Stimulated activated CD4-positive, alpha-beta T cell treated with anti-CD3 and anti-CD28 coated beads, Interleukin-15, amount 100 ng/mL, for 1 hour (primary cell): Measurements from ENCODE around the gene RYR3.

Experiments
- DNase-seq, 2 donors: peaks; one replicate each; pipeline ENCODE4 v3.0.0-alpha.2; 2020; ENCODE audit warnings: low read depth in 1 of 2, low spot score in 1 of 2

RYR3 gene

GRCh38 chr15:33310481-33311311, at the start of gene RYR3:
Gene RYR3 (plus strand): TSS chr15:33310967. CDS start chr15:33311046, 79 bp downstream.
- no peak for DNase-seq

DNA sequence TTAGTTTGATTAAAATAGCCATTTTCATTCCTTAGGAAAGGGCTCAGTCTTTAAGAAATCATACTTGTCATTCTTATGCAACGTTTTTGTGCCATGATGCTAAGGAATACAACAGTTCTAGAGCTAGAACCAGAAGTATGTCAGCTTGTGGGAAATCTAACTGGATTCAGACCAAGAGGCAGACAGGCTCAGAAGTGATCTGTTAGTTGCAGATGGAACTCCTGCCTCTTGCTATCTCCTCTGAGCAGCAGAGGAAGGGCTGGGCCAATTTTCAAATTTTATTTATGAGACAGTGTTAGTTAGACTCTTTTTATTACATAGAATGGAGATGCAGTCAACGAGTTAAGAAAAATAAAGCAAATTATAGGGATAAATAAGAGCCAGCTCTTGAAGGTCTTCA, 48.5 kb upstream of the RYR3 start:
- DNase-seq = no peak

DNA sequence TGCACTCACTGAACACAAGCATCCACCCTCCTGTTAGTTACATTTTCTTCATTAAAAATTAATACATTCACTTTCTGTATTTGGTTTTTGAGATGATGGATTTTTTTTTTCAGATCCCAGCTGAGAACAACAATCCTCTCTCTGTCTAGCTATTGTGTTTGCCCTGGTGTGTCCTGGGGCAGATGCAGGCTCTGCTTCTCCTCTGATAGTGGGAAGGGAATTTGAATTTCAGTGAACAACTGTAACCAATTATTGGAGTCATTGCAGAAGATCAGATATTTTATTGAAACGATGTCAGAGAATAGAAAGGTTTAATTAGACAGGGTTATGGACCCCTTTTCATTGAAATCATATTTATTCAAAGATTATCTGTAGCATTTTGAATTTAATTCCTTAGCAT, 33.1 kb upstream of the RYR3 start:
- DNase-seq = no peak

DNA sequence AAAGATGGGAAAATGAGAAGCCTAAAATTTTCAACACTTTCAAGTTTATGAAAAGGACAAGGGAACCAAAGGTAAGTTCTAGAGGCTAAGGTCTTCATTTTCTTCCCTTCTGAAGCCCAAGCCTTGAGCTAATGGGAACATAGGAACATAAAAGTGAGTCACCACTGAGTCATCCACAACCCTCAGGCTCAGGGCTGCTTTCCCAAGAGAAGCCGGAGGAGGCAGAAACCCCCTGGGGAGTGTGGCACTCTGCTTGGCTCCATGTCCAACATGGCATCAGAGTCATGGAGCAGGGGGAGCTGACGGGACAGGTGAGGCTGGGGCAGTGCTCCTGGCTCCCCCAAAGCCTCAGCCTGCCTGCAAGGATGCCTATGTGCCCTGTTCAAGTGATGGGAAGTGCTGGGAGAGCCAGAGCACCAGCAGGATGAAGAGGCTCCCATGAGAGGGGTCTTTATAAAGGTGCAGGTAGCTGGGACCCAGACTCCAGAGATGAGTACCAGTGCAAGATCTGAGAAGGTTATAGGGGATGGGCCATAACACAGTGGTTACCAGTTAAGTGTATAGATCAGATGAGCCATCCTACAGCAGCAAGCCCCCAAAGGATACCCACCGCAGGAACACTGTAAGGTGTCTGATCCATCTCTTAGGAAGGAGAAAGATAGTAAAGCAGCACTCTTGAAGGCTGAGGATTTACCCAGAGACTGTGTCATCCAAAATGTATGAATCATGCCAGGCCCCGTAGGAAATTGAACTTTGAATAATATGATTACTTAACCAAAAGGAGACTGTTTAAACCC, 31.8 kb upstream of the RYR3 start:
- no peak for DNase-seq

DNA sequence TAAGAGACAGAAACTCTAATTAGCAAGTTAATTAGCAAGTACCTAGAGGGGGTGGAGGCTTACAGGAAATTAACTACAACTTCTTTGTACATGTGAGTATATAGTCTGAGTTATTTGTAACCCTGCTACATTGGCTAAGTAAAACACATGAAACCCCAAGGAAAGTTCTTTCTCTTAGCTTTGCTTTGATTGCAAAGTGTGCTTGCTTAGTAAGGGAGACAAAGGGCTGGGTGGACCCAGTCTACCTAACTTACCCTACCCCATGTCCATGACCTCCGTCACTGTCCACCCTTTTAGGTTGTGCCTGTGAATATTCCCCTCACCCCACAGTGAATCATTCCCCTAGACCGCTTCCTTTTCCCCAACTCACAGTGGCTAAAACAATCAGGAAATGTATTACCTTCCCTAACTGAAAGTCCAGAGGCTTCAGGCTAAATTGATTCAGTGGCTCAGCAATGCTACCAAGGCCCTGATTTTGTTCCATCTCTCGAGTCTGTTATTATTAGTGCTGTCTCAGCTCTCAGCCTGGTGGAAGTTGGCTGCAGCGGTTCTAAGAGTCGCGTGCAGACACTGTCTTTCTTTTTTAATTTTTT, 31.1 kb upstream of the RYR3 start:
- DNase-seq = no peak

GRCh38 chr15:33282226-33283020, 28.3 kb upstream of the RYR3 start:
- DNase-seq = no peak

DNA sequence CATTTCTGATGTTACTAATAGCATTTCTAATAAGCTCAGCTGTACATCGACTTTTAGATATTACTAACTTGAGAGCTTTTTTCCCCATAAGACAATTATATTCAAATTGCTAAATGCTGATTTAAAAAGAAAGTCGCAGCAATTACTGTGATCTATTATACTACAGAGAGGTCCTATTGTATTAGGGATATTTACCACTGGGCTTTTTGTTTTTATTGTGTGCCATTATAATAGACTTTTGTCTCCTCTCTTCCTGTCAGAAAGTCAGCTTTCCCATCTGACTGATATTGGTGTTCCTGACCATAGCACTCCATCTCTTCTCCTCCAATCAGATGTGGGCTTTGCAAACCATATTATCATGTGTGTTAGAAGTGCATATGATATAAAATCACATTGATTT, 27.2 kb upstream of the RYR3 start:
- no peak for DNase-seq

GRCh38 chr15:33284336-33284735, 26.4 kb upstream of the RYR3 start:
- no peak for DNase-seq

DNA sequence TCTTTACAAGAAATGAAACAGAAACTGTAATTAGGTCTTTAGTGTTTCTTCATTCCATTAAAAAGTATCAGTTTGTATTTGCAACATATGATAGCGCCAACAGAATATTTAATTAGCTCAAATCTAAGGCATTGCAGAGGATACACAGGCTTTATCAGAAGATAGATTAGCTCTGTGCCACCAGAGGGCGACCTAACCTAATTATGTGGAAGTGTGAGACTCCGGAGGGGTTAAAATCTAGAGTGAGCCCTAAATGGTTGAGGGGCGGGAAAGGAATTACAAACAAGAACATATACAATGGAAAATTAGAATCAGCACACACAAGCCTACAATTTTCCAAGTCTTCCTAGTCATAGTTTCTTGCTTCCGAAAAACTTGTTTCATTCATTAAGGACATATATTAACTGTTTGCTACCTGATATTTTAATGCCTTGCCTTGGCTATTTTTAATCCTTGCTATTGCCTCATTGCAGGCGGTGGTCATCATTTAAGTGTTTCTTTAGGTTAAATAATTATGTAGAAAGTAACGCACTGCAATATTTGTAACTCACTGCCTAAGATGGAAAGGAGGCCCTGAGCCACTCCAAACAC, 18.0 kb upstream of the RYR3 start:
- DNase-seq = no peak

GRCh38 chr15:33293713-33294334, 16.9 kb upstream of the RYR3 start:
- DNase-seq = no peak

DNA sequence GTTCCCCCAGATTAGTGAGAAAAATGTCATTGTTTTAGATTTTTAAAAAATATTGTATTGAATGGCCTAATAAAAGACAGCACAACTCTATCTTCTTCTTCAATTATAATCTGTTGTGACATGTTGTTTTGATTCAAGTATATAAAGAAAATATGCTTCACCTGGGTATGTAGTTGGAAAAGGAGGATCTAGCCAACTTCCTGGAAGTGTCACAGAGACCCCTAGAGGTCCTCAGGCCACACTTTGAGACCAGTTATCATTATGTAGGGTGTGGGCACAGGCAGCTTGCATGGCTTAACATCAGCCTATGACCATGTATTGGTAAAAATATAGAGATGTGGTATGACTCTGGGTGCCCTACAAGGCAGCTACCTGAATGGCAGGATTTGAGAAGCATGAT, 14.7 kb upstream of the RYR3 start:
- no peak for DNase-seq

GRCh38 chr15:33296856-33297255, 13.9 kb upstream of the RYR3 start:
- no peak for DNase-seq

DNA sequence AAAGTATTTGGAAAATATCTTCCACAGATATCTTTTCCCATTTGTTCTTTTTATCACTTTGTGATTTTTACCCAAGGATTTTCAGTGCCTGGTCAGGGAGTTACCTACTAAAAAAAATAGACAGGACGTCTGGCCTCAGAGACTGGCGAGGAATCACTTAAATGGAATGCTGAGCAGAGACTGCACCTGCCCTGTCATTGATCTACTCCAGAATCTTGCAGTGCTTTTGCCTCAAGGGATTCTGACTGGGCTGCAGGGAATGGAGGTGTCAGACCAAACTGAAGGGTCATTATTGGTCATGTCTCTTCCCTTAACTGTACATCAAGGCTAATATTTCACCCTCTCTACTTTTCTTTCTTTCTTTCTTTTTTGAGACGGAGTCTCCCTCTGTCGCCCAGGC, 12.1 kb upstream of the RYR3 start:
- DNase-seq = no peak

DNA sequence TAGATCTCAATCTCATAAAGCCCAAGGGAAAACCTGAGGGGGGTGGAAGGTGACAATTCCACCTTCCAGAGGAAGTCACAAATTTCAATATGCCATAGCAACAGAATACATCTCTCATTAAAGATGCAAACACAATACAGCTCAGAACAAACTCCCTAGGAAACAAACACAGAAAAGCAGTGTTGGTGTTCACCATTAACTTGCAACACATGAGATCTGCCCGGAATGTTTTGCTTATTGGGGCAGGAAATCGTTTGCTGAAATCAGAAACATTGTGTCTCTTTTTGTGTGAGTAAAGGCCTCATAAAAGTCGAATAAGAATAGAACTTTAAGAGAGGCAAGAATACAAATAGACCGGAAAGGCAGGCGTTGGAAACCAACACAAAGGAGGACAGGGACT, 5.8 kb upstream of the RYR3 start:
- no peak for DNase-seq

- no peak for DNase-seq
Measured at GRCh38 chr15:33309602-33310276, 1.0 kb upstream of the RYR3 start.

GRCh38 chr15:33311312-33311971, 675 bp downstream of the RYR3 start:
- DNase-seq = no peak

- DNase-seq = no peak
Measured at GRCh38 chr15:33313491-33313890, 2.7 kb downstream of the RYR3 start.

GRCh38 chr15:33314069-33314468, 3.3 kb downstream of the RYR3 start:
- DNase-seq = no peak

- DNase-seq = no peak
Measured at GRCh38 chr15:33315044-33315443, 4.3 kb downstream of the RYR3 start.
